Heart left ventricle (tissue), 16 donors: ENCODE measurements around the gene EXOC4. TPM values are rescaled to one million over a fixed set of nuclear protein-coding genes. Genes with fewer than 3 reads are reported as not detected.

ENCODE experiments used
- ATAC-seq, 4 donors: fragments of 200-7000 bp; cut with Tn5 transposase; one replicate each; pipeline ENCODE4 v1.9.1; 2020 to 2022; ENCODE audit warnings: moderate library complexity in 4 of 4, mild to moderate bottlenecking in 3 of 4, moderate number of reproducible peaks in 1 of 4
- DNase-seq, 5 donors: peaks; one replicate each; pipeline ENCODE4 v3.0.0-alpha.2; 2020
- H3K27ac ChIP-seq, 12 donors: fragments of 200-600 bp; sonication (generic) in 4 of 12; one replicate each; pipeline versions ENCODE4 v1.5.0 to v1.8.0; 2016 to 2022; ENCODE audit warnings: mild to moderate bottlenecking in 2 of 12
- H3K27me3 ChIP-seq, 9 donors: fragments of 200-600 bp; sonication (generic) in 2 of 9; one replicate each; pipeline versions ENCODE4 v1.5.1 to v1.8.0; 2016 to 2022; ENCODE audit warnings: mild to moderate bottlenecking in 3 of 9
- H3K36me3 ChIP-seq, 9 donors: fragments of 200-600 bp; sonication (generic) in 2 of 9; one replicate each; pipeline versions ENCODE4 v1.5.0 to v1.8.0; 2018 to 2022; ENCODE audit warnings: mild to moderate bottlenecking in 2 of 9
- H3K4me1 ChIP-seq, 12 donors: fragments of 200-600 bp; sonication (generic) in 4 of 12; one replicate each; pipeline versions ENCODE4 v1.5.0 to v1.8.0; 2016 to 2022; ENCODE audit warnings: mild to moderate bottlenecking in 3 of 12
- H3K4me3 ChIP-seq, 12 donors: fragments of 200-600 bp; sonication (generic) in 4 of 12; one replicate each; pipeline versions ENCODE4 v1.5.0 to v1.8.0; 2017 to 2022; ENCODE audit warnings: mild to moderate bottlenecking in 9 of 12, moderate library complexity in 4 of 12
- H3K9me3 ChIP-seq, 12 donors: fragments of 200-600 bp; sonication (generic) in 4 of 12; one replicate each; pipeline versions ENCODE4 v1.5.0 to v1.8.0; 2016 to 2022; ENCODE audit warnings: mild to moderate bottlenecking in 1 of 12
- CTCF ChIP-seq, 12 donors: fragments of 200-600 bp; sonication (generic) in 4 of 12; IDR thresholded peaks; one replicate each; pipeline versions ENCODE4 v1.5.0 to v1.8.0; 2018 to 2022; ENCODE audit warnings: antibody characterized with exemption in 12 of 12, mild to moderate bottlenecking in 5 of 12
- POLR2A ChIP-seq, 2 donors: fragments of 450-650 bp; IDR thresholded peaks; one replicate each; pipeline ENCODE4 v1.6.1; 2017; ENCODE audit warnings: antibody characterized with exemption in 2 of 2, mild to moderate bottlenecking in 2 of 2, moderate library complexity in 2 of 2
- WGBS, 4 donors: extraction: QIAGEN DNeasy Blood & Tissue Kit in 2 of 4; methylation state at CpG; one replicate each; pipeline versions ENCODE4 v1.1.5 to v1.1.7; 2013 to 2018; 5-methylcytosine and 5-hydroxymethylcytosine counted together
- intact Hi-C, 10 donors: fragments of 100-400 bp; cut with DNase I; formaldehyde crosslinking; loops; one replicate each; pipeline versions ENCODE4 v1.11.1 to v1.14.2; 2022
- polyA plus RNA-seq, 2 donors: library from polyadenylated mRNA; stranded (reverse); fragments of 200-250 nt; gene quantifications; one replicate each; pipeline ENCODE4 v1.2.3, GENCODE V29; 2013
- total RNA-seq, 9 donors: library from RNA; depleted of rRNA in 2 of 9; stranded (reverse); fragments of >200 nt in 2 of 9; fragmentation: NEBNext Ultra II Directional in 3 of 9; extraction: Animal tissue kit (Norgen Biotek cat#: 25700) in 3 of 9; gene quantifications; one replicate each; pipeline versions ENCODE4 v1.1.0 to v1.2.4, GENCODE V29; 2016 to 2023
- donor health status: ischemic (EF 13 %, LVEDD 7.1; RV severe dilation, severe dysfunction).
- donor health status: healthy with polysubstance abuse.
- donor health status: DM: no; HTN: yes; CAD: no.
- donor health status: DM: no; HTN: no; CAD: no.
- donor health status: ischemic (EF 25% LVEDD 6.9; RV normal size, moderate dysfunction).
- donor health status: ischemic (EF 25% LVEDD 5.7; RV mildly dilated, moderate dysfunction).
- donor health status: healthy.
- donor health status: DM: yes; HTN: yes; CAD: no.
- donor health status: ischemic (EF 35%, LVEDD 5.7; RV mildly dilated, moderate dysfunction).
- donor health status: nonischemic (EF 11% LVEDD 7.7; RV severe dilation, severe dysfunction).
- donor health status: DM: yes; HTN: yes; CAD: no.
- donor health status: PGD.
- donor health status: ischemic (EF 29% LVEDD 5.4; RV normal size, mild dysfunction).
- donor health status: nonischemic (EF 23%, LVEDD 6.1; RV moderate dilation, normal function).

The EXOC4 gene
- total and polyA plus RNA-seq, 11 donors: 8.8 to 61.2 (median 33.8) TPM

GRCh38 chr7:133606991-133607390 is 354.1 kb downstream of the EXOC4 start:
- WGBS, 4 donors: 93 to 97% (median 95%) methylated on average over 4 of the region's 4 CpGs
- intact Hi-C loops: no loop called here
- Histone ChIP-seq H3K36me3 (no peaks in the 10 kb centered on the region), H3K4me3 (no peak overlapping the region), H3K27me3 (no peaks in the 10 kb centered on the region), H3K9me3 (no peaks in the 10 kb centered on the region), H3K27ac (no peak overlapping the region), H3K4me1 (peaks cover 0 to 4% (median 0%) of the 10 kb centered on the region in 12 donors)
- DNase-seq (no peak), ATAC-seq (no peak)
- TF ChIP-seq CTCF (IDR thresholded peaks at IDR 0.05): no peak
- no peak for TF ChIP-seq POLR2A (IDR thresholded peaks at IDR 0.05)

DNA sequence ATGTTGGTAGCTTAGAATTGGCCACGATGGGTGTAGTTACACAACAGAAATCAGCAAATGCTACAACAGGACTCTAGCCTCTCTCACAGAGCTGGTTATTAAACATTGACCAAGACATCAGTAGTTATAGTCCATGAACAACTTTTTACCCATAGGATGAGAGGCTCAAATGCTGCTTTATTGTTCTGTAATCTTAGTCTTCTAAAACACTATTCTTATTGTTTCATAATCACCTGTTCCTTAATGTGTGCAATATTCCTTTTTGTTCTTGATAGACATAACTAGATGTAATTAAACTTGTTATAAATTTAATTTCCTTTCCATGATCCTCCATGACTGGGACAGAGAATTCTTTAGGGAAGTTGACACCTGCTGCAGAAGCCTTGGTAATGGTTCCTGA is 356.9 kb downstream of the EXOC4 start:
- Histone ChIP-seq H3K4me1 (no peaks in the 10 kb centered on the region), H3K4me3 (no peak overlapping the region), H3K27me3 (no peaks in the 10 kb centered on the region), H3K27ac (no peak overlapping the region), H3K36me3 (no peaks in the 10 kb centered on the region), H3K9me3 (no peaks in the 10 kb centered on the region)
- intact Hi-C loops: loop anchor here in 1 of 10 donors (2.0 kb wide), 1 partner anchor 21 kb away; no protein-coding TSS in a partner anchor
- TF ChIP-seq POLR2A (IDR thresholded peaks at IDR 0.05) (no peak), CTCF (IDR thresholded peaks at IDR 0.05) (no peak)
- ATAC-seq: no peak
- 85 to 96% (median 94%) methylated on average over 1 of the region's 1 CpG for WGBS, 4 donors
- no peak for DNase-seq

DNA sequence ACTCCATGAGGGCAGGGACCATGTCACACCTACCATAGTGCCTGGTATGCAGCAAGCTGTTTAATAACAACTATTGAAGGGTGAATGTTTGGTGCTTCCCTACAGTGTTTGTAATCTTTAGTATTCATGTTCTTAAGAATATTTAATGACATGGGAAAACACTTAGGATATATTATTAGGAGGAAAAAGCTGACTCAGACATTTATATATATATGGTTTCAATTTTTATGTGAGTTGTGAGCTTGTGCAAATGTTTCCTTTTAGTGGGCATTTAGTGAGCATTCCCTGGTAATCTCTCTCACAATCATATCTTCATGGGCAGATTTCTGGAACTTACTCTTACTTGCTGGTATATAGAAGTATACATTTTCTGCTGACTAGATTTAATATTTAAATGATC is 359.1 kb downstream of the EXOC4 start:
- TF ChIP-seq POLR2A (IDR thresholded peaks at IDR 0.05) (no peak), CTCF (IDR thresholded peaks at IDR 0.05) (no peak)
- ATAC-seq: no peak
- Histone ChIP-seq H3K27ac (no peak overlapping the region), H3K4me3 (no peak overlapping the region), H3K27me3 (no peaks in the 10 kb centered on the region), H3K9me3 (no peaks in the 10 kb centered on the region), H3K4me1 (no peaks in the 10 kb centered on the region), H3K36me3 (no peaks in the 10 kb centered on the region)
- no peak for DNase-seq
- intact Hi-C loops: no loop called here

GRCh38 chr7:133613250-133613790 is 360.4 kb downstream of the EXOC4 start:
- TF ChIP-seq POLR2A (IDR thresholded peaks at IDR 0.05) (no peak), CTCF (IDR thresholded peaks at IDR 0.05) (no peak)
- no peak for ATAC-seq

More at GRCh38 chr7:133613250-133613790, 360.4 kb downstream of the EXOC4 start:
- no peaks in the 10 kb centered on the region for H3K27me3 ChIP-seq
- 95 to 97% (median 95%) methylated on average over 8 of the region's 8 CpGs for WGBS, 4 donors
- no peak overlapping the region for H3K4me3 ChIP-seq
- no peaks in the 10 kb centered on the region for H3K36me3 ChIP-seq
- H3K4me1 ChIP-seq: no peaks in the 10 kb centered on the region
- H3K9me3 ChIP-seq: no peaks in the 10 kb centered on the region
- H3K27ac ChIP-seq: no peak overlapping the region
- intact Hi-C loops: no loop called here
- DNase-seq: no peak
